GM19240 (cell line): Measurements from ENCODE around the gene SLC35F5.
"Not testable (repeated sequence)": the region's sequence is repeated elsewhere in the genome, so short reads cannot be mapped to it uniquely, and the experiment has no call there.

Source experiments
- DNase-seq: peaks from one replicate; pipeline ENCODE4 v3.0.0; 2011; ENCODE audit warnings: low spot score; ENCODE audit not compliant: insufficient read length

The SLC35F5 gene

DNA sequence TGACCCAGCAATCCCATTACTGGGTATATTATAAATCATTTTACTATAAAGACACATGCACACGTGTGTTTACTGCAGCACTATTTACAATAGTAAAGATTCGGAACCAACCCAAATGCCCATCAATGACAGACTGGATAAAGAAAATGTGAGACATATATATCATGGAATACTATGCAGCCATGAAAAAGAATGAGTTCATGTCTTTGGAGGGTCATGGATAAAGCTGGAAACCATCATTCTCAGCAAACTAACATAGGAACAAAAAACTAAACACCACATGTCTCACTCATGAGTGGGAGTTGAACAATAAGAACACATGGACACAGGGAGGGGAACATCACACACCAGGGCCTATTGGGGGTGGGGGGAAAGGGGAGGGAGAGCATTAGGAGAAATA is 58.2 kb downstream of the SLC35F5 start:
- DNase-seq = not testable (repeated sequence)

DNA sequence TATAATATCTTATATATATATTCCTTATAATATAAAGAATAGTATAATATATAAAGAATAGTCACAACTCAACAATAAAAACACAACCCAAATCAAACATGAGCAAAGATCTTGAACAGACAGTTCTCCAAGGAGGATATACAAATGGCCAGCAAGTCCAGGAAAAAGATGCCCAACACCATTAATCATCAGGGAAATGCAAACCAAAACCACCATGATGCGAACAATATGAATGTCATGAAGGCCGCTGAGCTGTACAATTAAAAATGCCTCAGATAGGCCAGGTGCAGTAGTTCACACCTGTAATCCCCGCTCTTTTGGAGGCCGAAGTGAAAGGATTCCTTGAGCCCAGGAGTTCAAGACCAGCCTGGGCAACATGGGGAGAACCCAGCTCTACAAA is 58.9 kb downstream of the SLC35F5 start:
- no peak for DNase-seq

DNA sequence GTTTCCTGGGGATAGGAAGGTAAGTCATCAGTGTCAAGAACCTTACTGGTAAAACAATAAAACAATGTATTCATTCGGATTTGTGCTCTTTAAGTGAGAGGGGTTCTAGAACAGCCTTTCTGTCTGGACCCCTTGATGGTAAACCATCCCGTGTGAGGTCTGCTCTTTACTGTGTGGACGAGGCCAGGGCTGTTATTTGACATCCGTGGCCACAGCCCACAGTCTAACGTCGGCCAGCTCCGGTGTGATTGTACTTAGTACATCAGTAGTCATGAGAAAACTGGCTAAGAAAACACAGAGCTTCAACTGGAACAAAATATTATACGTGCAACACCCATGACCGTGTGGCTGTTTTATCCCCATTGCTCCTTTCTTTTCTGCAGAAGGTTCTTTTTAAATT is 62.0 kb downstream of the SLC35F5 start:
- no peak for DNase-seq

DNA sequence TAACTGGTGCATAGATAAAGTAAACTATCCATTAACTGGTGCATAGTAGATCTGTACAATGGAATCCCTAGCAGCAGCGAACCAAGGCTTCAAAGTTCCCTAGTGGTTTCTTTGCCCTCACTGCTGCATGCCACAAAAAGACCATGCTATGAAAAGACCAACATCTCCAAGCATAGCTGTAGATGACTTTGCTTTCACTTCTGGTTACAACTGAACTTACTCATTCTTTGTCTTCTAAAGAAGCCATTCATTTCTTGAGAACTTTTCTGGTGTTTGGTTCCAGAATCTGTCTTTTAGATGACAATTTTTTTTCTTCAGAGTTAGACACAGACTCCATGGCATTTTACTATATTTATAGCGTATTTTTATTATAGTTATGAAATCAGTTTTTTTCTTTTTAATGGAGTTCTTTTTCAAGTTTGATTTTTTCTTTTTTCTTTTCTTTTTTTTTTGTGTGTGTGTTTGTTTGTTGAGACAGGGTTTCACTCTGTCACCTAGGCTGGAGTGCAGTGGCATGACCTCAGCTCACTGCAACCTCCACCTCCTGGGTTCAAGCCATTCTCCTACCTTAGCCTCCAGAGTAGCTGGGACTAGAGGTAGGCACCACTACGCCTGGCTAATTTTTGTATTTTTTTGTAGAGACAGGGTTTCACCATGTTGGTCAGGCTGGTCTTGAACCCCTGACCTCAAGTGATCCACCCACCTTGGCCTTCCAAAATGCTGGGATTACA is 63.6 kb downstream of the SLC35F5 start:
- peak; percentile 51 for DNase-seq

DNA sequence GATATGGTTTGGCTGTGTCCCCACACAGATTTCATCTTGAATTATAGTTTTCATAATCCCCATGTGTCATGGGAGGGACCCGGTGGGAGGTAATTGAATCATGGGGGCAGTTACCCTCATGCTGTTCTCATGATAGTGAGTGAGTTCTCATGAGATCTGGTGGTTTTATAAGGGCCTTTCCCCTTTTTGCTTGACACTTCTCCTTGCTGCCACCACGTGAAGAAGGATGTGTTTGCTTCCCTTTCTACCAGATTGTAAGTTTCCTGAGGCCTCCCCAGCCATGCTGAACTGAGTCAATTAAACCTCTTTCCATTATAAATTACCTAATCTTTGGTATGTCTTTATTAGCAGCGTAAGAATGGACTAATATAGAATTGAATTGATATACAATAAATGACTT is 65.6 kb downstream of the SLC35F5 start:
- not testable (repeated sequence) for DNase-seq

DNA sequence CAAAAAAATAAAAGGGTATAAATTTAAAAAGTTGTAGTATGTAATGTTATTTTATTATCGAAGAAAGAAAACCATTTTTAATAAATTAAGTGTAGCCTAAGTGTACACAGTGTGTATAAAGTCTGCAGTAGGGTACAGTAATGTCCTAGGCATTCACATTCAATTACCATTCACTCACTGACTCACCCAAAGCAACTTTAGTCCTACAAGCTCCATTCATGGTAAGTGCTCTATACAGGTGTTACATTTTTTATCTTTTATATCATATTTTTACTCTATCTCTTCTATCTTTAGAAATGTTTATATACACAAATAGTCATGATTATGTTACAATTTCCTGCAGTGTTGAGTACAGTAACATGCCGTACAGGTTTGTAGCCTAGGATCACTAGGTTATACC is 69.9 kb downstream of the SLC35F5 start:
- DNase-seq = no peak

DNA sequence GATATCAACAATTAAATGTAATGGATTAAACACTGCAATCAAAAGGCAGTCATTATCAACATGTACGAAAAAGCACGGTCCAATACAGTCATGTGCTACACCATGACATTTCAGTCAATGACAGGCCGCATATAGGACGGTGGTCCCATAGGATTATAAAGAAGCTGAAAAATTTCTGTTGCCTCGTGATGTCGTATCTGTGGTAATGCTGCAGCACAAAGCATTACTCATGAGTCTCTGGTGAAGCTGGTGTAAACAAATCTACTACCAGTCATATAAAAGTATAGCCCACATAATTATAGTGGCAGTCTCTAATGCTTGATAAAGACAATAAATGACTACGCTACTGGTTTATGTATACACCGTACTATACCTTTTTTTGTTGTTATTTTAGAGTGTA is 71.0 kb downstream of the SLC35F5 start:
- DNase-seq = no peak

DNA sequence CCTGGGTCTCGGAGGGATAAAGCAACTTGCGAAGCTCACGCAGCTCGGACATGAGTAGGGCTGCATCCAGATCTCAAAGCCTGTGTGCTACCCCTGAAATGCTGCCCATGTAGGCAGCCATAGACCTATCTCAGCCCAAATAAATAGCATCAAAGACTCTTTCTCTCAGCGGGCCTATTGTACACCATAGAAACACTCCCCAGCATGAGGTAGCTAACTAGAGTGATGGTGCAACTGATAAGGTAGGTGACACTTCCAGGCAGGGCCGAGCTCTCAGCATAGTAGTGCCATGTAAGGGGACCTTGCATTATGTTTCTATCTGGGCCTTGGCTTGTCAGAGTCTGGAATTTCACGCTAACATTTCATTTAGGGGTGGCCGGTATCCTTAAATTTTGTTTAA is 77.0 kb downstream of the SLC35F5 start:
- no peak for DNase-seq

DNA sequence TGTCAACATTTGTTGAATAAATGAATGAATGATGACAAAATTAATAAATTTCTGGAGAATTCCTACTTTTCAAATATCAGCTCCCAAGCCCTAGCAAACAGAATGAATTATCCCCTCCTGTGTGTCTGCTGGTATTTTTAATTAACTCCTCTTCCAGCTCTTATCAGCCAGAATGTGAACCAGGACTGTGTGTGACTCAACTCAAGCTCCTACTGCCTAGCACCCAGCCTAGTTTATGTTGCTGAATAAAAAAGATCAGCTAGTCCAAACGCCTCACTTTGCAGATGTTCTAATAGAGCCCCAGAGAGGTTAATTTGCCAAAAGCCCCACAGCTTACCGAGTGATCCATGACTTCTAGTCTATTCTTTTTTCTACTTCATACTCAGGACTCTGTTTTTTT is 79.1 kb downstream of the SLC35F5 start:
- DNase-seq = no peak

DNA sequence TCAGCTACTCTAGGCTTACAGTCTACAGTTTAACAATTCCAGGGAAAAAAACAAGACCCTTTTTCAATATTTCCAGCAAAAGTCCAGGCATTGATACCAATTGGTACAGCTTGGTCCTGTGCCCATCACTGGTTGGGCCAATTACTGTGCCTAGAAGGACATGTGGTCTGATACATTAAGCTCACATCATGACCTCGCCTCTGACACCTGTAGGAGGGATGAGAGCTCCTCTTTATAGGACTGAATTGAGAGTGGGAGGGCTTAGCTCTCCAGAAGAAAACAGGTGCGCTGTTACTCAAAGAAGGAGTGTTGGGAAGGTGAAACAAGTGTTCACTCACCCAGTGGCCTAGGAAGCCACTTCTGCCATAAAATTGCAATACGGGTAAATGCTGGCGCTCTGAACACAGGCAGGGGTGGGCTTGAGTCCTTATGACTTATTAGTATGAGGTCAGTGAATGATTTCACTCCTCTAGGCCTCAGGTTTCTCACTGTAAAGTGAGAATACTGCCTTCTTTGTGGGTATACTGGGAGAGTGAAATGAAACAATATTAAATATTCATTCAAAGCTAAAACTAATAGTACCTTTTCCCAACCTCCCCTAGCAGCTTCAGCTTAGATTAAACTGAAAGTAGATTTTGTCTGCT is 79.7 kb downstream of the SLC35F5 start:
- DNase-seq = no peak

DNA sequence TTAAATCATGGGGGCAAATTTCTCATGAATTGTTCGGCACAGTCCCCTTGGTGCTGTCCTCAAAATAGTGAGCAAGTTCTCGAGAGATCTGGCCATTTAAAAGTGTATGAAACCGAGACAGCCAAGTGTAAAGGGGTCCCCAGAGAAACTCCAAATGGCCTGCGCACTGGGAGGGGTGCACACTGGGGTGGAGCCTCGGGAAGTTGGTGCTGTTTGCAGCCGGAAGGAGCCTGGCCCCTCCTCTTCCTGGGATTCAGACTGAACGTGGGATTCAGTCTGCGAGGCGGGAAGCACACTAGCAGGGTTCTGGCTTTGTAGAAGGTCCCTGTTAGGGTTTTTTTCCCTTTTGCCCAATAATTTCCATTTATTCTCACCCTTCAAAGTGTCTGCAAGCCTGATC is 80.6 kb downstream of the SLC35F5 start:
- no peak for DNase-seq

DNA sequence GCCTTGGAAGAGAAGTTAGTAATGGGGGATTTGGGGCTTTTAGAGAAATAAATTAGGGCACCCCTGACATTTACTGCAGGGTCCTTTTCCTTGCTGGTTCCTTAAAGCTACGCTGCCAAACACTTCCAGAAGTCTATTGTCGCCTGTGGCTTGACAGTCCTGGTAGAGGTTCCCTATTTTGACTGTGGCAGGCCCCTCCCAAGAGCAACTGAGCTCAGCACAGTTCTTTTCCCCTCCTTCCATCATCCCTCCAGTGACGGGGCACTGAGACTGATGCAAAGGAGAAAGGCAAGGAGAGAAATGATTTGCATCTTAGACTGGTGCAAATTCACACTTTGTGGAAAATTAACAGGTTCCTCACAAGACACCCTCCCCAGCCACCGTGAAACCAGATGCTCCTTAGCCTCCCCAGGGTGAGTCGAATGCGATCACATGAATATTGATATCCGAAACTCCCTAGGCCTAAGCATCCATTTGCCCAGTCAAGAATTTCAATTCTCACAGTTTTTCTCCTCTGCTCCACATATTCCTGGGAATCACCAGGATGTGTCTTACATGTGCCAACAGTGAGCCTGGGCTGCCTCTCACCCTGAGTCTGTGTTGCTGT is 84.0 kb downstream of the SLC35F5 start:
- no peak for DNase-seq

DNA sequence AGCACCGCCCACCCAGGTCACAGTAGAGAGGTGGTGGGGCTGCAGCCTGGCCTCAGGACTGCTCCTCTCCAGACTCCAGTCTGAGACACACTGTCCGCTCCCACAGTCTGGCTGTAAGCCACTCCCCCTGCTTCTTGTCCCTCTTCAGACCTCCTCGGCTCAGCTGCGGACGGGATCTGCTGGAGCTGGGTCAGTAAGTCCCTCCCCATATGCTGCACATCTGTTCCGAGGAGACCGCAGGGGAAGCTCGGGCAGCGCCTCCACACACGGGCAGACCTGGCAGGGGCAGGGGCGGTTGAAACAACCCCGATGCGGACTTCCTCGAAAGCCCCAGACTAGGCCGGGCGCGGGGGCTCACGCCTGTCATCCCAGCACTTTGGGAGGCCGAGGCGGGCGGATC is 87.4 kb downstream of the SLC35F5 start:
- not testable (repeated sequence) for DNase-seq

DNA sequence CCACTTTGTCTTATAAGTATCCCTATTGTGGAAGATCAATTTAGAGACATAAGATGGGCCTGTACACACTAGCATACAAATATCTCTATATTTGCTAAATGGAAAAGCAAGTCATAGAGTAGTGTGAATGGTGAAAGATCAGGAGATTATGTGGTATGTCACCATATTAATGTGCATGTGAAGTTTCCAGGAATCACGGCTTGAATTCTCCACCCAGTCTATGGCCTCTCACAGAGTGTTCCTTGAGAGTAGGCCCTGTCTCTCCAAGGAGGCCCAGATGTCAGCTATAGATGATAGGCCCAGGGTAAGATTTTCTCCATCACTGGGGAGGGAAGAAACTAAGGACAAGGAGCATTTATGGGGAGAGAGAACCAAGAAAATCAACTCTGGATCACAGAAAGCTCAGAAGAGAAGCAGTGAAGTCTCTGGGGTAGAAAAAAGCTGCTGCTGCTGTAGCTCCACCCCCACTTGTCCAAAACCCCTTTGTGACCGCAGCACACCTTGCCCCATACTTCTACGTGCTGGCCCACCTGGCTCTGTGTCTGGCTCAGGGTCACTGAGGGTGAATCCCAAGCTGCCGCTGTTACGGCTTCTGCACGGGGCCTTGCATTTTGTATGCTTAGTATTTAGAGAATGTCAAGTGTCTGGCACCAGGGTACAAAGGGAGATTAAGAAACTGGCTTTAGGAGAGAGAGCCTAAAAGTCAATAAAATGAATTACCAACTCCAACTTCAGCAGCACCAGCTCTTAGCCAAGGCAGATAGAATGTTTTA is 91.5 kb downstream of the SLC35F5 start:
- DNase-seq = not testable (repeated sequence)

DNA sequence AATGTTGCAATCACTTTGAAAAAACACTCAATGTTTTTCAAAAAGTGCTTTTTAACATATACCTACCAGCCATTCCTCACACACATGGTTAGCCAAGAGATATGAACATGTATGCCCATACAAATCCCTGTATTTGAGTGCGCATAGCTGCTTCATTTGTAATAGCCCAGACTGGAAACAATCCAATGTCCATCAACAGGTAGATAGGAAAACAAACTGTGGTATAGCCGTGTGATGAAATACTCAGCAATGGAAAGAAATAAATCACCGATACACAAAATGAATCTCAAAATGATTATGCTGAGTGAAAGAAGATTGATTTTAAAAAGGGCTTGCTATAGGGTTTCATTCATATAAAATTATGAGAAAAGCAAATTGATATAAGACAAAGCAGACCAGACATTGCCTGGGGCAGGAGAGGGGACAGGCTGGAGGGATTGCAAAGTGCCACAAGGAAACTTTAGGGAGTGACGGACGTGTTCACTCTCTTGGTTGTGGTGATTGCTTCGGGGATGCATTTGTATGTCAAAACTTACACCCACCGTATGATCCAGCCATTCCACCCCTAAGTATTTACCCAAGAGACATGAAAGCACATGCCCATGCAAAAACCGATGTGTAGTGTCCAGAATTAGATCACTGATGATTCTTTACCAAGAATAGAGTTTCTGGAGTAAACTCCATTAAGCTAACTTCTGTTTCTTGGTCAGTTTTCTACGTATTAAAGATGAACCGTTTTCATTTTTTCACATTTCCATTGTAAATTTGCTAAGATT is 93.0 kb downstream of the SLC35F5 start:
- DNase-seq = not testable (repeated sequence)
